GOT3 (cell line): ENCODE measurements around the gene TRPM3.

Experiments used
- DNase-seq: peaks from one replicate; lab custom pipeline; 2025; ENCODE audit warnings: mixed read lengths; lab: John Stamatoyannopoulos, UW

The TRPM3 gene

DNA sequence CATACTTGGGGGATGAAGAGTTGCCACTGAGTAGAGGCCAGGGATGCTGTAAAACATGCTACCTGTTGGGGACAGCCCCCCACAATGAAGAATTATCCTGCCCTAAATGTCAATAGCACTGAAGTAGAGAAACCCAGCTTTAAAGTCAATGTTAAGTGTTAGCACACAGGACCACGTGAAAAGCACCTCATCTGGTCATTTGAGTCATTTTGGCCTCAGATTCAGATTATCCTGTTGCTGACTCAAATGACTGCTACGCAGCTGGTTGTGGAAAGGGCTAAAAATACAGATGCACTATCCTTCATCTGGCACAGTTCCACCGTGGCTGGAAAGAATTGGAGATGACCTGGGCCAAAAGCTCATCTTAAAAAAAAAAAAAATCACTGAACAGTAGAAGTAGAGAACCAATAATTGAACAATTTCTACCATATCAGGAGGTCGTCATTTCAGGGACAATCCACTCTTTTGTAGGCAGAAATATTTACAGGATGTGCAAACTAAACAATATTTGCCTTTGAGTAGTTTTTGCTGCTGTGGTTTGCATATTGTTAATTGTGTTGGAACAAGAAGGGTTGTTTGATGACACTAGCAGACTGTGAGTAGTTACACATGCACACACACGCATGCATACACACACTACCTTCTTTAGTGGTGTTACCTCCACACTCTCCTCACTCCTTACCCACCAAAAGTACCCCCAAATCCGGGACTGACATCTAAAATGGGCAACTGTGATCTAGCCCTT lies 511.7 kb downstream of the TRPM3 start:
- DNase-seq, result no peak

DNA sequence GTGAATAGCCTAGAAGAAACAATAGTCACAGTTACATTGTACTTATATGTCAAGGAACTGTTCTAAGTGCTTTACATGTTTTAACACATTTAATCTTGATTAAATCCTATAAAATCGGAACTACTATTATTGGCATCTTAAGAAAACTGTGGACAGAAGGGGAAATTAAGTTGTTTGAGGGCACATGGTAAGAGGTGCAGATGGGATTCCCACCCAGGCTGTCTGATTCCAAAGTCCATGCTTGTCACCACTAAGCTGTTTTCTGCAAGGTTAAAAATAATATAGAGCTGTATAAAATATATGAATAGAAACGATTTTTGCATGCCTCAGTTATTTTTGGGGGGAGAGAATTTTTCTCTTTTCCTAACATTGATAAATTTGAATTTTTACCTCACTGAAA lies 512.4 kb downstream of the TRPM3 start:
- DNase-seq, result no peak

DNA sequence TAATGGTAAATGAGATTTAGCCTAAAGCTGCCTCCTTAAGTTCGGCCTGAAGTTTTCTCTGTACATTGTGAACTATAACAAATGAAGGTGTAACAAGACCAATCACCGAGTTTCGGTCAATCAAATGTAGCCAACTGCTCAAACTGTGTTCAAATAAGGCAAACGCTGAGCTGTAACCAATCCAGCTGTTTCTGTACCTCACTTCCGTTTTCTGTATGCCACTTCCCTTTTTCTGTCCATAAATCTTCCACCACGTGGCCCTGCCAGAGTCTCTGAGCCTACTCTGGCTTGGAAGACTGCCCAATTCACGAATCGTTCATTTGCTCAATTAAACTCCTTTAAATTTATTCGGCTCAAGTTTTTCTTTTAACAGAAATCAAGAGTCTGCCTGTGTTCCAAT lies 513.5 kb downstream of the TRPM3 start:
- no peak for DNase-seq

DNA sequence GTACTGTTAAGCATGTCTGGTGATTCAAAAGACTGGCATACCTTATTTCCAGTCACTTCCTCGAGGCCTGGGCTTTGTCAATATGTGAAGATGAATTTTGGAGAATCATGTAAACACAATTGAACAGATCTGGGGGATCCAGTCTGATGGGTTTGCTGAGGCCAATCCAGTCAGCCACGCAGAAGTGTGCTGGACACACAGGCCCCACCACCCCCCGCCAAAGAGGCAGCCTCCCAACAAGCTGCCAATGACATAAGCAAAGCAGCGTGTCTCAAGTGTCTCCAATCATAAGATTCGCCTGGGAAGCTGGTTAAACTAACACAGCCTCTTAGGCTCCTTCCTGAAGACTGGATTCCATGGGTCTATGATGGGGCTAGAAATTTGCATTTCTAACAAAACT lies 514.1 kb downstream of the TRPM3 start:
- DNase-seq, result no peak

DNA sequence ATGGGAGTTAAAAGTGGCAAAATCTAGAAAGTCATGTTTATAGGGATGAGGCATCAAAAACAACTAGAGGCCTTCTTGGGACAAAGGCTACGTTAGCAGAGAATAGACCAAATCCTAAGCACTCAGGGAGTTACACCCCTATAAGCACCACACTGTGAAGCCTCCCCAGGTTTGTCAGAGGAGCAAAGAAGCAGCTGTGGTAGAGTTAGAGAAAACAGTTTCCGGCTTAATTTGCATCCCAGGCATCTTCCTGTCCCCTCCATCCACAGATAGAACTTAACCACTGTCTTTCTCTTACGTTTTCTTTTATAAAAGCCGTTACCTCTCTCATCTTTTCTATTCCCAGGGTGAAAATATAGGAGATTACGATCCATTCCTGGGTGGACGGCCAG lies 518.4 kb downstream of the TRPM3 start:
- no peak for DNase-seq

DNA sequence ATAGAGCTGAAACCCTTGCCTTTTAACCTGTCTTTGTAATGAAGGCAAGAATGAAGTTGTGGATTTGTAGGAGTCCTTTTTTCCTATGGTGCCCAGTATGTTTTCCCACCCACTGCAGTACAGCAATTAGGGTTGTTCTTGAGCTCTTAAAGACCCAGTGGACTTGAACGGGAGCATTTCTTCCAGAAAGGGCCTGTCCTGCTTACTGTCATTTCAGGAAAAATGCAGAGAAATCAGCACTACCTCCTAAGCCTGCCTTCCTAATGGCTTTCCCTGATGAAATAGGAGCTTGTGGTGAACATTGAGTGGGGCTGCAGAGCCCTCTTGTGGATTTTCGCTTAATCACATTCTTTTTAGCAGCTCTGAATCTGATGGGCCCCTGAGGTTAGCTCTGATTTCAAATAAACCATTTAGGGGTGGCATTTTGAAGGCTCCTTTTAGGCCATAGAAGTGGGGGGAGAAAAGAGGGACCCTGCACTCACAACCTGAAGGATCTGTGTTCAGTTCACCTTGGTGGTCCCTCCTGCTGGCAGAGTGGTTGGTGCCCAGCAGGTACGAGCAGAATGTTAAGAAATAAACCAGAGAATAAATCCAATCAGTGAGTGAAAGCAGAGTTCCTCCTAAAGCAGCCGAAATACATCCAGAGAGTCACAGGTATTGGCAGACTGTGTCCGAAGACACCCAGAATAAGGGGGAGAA lies 519.0 kb downstream of the TRPM3 start:
- DNase-seq, result no peak

DNA sequence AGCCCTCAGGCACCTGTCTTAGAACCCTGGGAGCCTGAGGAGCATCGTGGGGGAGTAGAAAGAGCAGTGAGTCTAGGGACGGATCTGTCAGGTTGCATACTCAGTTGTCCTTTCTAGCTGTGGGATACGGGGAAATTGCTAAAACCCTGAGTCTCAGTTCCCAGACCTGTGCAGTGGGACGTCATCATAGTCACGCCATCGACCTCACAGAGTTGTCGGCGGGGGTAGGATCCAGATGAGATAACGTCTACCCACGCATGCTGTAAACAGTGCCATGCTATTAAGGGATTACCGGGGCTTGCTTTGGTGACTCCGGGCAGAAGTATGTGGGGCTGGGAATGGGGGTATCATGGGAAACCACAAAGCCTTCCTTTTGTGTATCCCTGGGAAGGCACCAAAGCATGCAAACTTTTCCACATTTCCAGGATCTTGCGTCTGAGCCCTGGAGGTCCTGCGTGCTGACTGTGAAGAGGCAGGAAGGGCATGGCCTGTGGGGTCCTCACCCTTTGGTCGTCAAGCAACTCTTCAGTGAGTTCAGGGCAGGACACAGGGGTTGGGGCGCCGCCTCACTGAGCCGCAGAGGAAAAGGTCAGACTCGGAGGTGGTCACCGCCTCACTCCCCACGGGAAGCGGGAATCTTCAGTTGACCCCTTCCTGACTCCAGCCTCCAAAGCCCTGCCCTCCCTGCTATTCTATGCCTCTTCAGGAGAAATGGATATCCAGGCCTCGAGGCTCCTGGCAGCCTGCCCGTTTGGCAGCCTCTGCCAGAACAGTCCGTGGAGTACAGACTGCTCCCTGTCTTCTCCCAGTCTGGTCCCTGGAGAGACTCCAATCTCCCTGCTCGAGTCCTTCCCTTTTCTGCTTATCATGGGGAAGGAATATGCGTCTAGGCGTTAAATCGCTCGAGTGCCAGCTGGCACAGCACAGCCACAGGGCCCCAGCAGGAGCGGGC lies 520.1 kb downstream of the TRPM3 start:
- peak; percentile 61 for DNase-seq

DNA sequence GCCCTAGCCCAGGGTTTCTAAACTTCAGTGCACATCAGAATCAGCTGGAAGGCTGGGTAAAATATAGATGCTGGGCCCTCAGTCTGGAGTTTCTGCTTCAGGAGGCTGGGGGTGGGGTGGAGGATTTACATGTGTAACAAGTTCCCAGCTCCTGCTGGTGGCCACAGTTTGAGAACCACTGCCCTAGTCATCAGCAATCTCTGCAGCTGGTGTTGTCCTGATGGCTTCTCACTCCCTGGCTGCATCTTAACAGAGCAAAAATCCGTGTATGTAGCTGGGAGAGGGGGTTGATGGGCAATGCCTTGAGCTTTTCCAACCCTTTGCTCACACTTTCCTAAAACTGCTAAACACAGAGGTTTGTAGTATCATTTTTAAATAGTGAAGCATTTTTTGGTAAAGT lies 520.9 kb downstream of the TRPM3 start:
- no peak for DNase-seq

DNA sequence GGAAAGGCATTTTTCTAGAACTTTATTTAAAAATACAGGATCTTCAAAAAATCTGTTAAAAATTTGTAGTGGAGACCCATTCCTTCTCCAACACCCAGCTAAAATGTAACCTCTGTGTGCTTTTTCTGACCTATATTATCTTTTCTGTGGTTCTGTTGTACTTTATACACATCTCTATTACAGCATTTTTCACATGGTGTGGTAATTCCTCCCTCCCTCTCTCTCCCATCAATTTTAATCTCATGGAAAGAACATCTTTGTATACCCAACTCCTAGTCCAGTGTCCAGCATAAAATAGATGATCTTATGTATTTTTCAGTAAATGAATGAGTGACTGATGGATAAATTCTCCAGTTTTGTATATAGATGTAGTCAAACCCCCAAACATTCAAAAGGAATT lies 523.5 kb downstream of the TRPM3 start:
- DNase-seq, result no peak

DNA sequence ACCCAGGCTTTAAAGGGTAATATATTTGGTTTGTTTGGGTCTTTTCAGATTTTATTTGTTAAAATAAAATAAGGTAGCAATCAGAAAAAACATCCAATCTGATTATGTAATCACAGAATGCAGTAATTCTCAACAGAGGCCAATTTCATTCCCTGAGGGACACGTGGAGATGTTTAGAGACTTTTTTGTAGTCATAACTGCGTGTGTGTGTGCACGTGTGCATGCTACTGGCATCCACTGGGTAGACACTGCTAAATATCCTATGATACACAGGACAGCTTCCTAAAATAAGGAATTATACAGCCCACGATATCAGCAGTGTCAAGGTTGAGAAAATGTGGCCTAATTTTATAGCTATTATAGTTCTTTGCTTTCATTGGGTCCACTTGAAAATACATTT lies 526.2 kb downstream of the TRPM3 start:
- no peak for DNase-seq

DNA sequence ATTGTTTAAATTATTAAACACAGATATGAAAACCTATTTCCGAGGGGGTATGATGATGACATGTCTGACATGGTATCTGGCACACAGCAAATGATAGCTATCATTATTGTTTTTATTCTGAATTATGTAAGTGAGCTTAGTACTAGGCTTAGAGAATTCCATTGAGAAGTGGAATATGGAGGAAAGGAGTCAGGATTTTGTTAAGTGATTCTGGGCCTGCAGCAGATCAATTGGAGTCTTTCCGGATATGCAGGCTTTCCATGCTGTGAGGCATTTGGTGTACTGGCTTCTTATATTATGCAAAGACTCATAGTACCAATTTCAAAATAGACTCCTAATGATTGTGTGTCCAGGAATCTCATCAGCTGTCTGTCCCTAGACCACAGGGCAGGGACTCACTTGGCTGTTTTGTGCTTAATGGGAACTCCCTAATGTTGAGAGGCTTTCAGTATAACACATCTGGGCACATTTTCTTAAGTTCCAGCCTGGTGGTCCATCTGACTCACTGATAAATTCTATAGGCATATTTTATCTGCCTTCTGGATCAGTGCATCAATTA lies 527.0 kb downstream of the TRPM3 start:
- no peak for DNase-seq

DNA sequence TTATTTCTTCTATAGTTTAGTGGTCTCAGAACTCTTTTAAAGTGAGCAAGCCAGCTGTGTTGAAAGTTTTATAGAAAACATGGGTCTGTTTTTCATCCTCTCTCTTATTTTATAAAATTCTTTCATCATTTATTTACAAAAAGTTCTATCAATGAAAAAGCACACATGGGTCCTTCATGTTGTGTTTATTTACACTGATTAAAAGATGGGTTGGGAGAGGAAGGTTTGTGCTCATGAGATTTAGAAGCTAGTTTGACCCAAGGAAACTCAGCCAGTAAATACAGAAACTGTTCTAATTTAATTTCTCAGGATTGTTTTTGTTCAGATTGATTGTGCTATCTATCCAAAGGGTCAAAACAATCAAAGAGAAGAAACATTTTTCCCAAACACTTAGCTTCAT lies 528.2 kb downstream of the TRPM3 start:
- no peak for DNase-seq

DNA sequence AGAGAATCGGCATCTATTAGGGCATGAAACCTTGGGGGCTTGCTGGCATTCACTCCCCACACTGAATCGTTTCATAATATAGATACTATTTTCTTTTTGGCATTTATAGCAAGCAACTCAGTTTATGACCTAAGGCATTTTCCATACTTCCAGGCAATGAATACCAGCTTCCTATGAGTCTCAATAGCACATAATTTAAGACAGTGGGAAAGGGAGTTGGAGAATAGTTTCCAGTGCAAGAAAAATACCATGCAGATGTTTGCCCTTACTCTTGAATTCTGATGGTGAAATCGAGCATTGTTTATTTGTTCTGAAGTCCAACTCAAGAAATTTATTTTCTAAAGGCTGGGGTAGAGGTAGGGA lies 531.1 kb downstream of the TRPM3 start:
- DNase-seq, result no peak

DNA sequence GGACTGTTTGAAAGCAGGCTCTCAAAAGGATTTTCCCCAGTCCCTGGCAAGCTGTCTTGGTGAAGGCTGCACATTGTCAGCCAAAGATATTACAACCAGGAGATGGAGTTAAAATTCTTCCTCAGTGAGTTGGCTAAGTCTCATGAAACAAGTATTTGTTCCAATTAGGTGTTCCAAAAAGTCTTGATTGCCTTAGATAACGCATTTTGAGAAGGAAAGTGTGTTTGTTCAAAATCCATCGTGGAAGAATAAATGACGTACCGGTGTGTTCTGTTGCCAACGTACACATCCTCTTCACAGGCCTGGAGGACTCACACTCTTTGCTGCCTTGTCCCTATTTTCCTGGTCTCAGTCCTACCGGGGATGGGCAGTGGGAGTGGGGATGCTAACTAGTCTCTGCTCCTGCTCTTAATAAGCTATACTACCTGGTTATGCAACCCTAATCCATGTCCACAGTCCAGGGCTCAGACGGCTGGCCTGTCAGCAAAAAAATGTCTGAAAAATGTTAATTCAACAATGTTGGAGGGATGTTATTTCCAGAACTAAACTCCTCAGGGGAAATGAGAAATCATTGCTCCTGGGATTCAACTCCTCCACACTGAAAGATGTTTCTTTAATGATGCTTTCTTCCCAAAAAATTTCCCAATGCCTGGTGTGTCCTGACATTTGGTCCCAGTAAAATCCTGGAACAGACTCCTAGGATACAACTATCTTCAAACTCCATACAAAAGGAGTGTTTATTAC lies 531.7 kb downstream of the TRPM3 start:
- no peak for DNase-seq

DNA sequence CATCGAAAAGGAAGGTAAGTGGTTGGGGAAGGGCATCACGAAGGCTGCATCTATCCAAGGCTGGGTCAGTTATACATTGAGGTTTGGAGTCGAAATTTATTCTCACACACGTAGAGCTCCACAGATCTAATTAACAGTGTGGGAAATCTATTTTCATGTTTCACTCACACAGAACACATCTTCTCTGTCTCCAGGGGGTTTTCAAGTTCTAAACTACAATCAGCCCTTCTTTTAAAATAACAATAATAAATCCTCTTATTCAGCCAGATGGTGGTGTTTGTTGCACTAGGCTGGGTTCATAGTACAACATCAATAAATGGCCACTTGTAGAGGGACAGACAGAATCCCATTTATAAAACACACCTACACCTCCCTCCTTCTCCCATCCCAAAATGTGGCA lies 532.4 kb downstream of the TRPM3 start:
- DNase-seq, result no peak

DNA sequence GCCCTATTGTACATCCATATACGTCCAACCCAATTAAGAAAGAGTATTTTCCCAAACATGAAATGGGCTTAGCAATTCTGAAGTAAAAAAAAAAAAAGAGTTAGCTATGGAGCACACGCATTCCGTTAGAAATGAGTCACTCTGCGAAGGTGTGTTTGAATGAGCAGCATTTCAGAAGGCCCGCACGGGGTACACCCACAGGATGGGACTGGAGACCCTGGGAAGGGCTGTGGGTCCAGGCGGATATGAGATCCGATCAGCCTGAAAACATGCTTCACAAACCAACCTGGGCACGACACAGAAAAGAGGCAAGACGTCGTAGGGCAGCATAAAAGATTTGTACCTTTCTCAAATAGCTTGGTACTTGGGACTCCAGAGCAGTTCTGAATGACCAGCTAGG lies 533.0 kb downstream of the TRPM3 start:
- no peak for DNase-seq

DNA sequence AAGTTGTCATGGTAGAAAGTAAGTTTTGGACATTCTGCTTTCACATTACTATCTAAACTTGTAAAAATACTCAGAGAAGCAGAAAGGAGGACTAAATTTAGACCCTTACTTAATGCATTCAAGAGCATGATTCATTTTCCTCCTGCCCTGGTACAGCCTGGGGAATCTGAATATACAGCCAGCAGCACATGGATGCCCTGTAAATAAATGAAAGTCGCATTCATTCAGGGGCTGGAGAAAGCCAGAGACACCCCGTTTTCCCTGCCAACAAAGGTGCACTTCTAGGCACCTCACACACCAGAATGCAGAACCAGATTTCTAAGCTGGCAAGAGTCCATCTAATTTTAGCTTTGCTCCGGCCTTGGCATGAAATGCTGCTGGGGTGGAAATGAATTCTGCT lies 534.2 kb downstream of the TRPM3 start:
- DNase-seq, result no peak

DNA sequence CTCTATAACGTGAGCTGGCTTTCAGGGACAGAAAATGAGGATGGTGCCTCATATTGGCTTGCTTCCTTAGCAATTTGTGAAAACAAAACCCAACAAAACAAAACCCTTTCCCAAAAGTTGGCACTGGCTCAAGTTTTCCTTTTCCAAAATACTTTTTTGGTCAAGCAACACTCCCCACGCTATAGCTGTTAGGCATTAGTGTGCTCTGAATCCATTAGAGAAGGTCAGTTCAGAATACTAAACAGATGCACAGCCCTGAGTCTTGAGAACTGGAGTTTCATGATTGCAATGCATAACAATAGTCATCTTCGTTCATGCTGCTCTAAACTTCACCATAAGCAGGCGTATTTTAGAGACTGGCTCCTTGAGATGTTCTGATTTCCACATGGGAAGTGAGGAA lies 534.9 kb downstream of the TRPM3 start:
- no peak for DNase-seq

DNA sequence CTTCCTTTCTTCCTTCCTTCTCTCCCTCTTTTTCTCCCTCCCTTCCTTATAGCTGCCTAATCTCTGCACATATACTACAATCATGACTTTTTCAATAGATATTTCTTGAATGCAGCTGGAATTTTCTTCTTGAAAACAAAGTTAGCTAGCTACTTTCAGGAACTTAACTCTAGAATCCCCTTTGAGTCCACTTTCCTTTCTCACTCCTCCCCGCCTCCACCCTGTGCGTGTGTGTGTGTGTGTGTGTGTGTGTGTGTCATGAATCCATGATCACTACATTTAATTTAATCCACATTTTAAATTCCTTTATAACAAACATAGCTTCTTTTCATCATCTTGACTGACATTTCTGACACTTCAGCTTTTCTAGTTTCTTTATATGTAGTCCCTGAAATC lies 539.5 kb downstream of the TRPM3 start:
- DNase-seq, result no peak

DNA sequence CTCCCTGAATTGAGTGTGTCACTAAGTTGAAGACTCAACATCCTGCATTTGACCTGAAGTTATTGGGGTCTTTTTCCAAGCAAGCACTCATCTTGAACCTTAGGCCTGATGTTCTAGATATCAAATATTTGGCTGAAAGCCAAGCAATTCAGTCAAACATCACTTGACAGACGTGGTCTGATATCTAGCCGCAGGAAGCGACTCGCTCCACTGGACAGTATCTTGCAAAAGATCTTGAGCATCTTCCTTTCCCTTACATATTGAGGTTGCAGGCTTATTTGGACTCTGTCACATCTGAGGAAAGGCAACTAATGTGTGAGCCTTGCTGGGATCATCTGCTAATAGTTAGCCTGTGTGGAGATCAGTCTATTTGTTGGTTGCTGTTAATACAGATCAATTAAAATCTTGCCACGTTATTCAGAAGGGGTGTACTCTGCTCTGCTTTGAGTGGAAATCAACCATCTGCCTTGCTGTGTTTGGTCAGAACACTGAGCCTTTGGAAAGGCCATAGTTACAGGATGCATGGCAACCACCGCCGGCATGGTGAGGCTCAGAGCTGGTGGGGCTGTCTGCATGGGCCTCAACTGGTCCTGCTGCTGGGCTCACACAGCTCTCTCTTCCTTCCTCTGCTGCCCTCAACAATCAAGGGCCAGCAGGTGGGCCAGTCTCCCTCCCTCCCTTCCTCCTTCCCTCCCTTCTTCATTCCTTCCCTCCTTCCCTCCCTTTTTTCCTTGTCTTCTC lies 540.0 kb downstream of the TRPM3 start:
- DNase-seq, result no peak

DNA sequence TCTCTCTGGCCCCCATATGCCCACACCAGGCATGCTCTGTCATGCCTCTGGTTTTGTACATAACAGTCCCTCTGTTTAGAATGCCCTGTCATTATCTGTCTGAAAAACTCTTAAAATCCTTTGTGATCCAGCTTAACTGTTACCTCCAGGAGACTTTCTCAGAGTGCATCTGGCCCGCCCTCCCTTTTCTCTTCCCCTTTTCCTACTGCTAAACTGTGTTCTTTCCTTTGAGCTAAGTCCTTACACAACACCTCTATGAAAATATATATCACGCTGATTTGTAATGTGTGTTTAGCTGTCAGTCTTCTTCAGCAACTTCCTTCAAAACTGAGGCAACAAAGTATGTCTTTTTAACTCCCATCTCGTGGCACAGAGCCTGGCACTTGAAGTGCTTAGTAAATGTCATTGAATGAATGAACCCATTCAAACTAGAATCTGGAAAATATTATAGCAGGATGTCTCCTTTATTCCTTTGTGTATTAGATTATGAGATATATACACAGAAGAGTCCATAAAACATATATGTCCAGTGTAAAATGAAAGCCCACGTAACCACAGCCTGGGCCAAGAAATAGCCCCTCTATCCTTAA lies 540.7 kb downstream of the TRPM3 start:
- DNase-seq, result no peak
